GM18870 (cell line): Measurements from ENCODE around the gene SRPRB.
"Not testable (repeated sequence)": the region's sequence is repeated elsewhere in the genome, so short reads cannot be mapped to it uniquely, and the experiment has no call there.

Source experiments
- ATAC-seq: cut with Tn5 transposase; IDR thresholded peaks from one replicate; pipeline ENCODE4 v1.9.1; 2021; ENCODE audit warnings: moderate library complexity; ENCODE audit not compliant: unreplicated experiment

SRPRB gene

DNA sequence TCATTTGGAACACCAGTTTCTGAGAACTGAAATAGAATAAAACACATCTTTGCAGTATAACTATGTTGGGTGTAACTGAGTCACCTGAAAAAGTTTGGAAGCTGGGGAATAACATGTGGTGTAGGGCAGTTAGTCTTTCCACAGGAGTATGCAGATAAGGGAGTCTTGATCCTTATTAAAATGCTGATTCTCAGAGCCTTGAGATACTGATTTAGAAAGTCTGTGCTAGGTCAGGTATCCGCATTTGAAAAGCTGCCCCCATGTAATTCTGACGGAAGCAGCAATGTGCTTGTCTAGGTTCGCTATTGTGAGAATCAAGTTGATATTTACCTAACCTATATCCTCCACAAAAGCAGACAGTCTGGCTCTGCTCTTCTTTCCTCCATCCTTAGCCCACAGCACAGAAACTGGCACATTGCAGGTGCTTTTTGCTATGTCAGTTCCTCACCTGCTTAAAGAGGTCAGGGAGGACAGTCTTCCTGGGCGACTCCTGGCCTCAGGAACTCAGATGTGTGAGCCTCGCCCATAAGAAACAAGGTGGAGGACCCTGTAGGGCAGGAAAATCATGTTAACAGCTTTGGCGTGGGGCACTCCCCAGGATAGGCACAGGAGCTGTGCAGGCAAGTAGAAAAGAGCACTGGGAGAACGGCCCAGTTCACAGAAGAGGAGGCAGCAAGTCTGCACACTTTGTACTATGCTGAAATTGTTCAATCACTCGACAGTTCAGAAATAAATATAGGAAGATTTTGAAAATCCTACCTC lies 27.6 kb upstream of the SRPRB start:
- ATAC-seq, result no peak

DNA sequence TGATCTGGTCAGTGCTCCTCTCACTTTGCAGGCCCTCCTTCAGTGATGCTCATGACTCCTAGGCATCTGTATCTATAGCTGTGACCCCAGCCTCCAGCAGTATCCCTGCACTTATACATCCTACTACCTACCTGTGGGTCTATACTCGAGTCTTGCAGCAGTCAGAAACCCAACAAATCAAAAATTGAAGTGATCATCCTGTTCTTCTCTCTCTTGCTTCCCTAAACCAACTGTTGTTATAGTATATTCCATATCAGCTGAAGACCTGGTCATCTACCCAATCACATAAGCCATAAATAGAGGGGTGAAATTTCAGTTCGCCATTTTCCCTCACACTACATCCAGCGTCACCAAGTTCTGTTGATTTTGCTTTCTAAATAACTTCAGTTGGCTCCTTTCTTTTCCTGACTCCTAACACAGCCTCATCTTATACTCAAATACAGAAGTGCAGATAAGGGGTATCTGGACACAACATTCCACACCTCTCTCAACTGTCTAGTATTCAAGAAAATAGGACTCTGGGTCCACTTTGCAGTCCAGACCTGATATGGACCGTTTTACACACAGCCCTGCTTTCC lies 25.9 kb upstream of the SRPRB start:
- ATAC-seq, result no peak

GRCh38 chr3:133780756-133781155 lies 24.9 kb upstream of the SRPRB start:
- ATAC-seq, result not testable (repeated sequence)

DNA sequence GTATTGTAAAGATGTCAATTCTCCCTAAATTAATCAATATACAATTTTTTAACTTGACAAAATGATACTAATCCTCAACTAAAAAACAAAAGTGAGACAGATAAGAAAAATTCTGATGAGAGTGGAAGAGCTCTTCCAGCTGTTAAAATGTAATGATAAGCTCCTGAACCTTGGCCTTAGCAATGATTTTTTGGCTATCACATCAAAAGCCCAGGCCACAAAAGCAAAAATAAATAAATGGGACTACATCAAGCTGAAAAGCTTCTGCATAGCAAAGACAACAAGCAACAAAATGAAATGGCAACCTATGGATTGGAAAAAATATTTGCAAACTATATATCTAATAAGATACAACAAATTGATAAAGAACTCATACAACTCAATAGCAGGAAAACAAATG lies 24.0 kb upstream of the SRPRB start:
- no peak for ATAC-seq

DNA sequence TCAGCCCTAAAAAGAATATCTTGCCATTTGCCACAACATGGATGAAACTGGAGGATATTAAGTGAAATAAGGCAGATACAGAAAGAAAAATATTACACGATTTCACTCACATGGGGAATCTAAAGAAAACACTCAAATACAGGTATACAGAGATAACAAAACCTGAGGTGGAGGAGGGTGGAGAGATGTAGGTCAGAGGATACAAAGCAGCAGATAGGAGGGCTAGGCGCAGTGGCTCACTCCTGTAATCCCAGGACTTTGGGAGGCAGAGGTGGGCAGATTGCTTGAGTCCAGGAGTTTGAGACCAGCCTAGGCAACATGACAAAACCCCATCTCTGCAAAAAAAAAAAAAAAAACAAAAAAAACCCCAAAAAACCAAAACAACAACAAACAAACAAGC lies 23.2 kb upstream of the SRPRB start:
- no peak for ATAC-seq

DNA sequence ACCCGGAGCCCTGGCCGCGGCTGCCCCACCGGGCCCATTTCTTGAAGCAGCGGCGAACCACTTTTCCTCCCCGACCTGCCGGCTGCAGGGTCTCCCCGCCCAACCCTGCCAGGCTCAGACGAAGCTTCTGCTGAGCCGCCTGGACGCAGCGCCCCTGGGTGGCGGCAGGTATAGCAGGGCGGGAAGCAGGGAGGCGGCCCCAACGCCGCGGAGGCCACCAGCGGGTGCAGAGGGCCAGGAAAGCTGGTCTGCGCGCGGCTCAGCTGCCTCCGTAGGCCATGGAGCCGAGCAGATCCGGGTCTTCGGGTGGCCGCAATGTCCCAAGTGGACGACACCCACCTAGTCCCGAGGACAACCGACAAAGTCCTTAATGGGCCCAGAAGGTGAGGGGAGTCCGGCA lies 21.9 kb upstream of the SRPRB start:
- no peak for ATAC-seq

DNA sequence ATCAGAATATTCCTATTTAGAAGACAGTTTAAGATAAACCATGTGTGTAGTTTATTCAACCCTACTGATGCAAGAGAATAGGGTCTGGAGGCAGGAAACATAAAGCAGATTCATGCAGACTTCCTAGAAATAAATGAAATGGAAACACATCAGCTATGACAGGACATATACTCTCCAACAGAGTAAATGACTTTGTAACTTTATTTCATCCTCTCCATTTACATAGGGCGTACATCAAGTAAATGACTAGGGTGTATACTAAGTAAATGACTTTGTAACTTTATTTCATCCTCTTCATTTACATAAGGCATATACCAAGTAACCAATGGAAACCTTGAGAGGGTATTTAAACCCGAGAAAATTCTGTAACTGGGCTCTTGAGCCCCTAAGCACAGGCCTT lies 17.6 kb upstream of the SRPRB start:
- no peak for ATAC-seq

DNA sequence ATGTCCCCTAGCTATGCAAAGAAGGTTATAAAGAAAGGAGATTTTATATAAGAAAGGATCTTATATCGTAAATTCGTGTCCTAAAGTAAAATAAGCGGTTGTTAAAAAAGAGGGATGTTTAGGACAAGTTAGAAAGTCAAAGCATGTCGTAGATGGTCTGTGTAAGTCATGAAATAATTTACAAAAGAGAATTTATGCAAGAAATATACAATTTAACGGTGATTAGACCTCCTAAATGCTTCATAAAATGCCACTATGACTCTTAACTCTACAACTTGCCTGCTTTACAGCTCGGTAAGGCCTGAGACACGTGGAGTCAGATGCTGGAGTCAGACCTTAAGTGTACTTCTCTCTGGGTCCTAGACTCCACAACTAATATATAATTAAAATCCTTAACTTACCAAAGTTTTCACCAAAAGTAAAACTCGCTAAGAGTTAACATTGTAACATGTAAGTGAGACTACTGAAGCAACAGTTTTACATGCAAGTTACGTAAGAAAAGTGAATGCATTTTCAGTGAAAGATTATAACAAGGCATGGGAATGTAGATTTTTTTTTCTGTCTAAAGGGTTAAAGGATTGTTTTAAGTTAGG lies 13.3 kb upstream of the SRPRB start:
- ATAC-seq, result no peak

- ATAC-seq, result no peak
Measured at GRCh38 chr3:133797396-133798105, 8.1 kb upstream of the SRPRB start.

- no peak for ATAC-seq
Measured at GRCh38 chr3:133799794-133800585, 5.6 kb upstream of the SRPRB start.

DNA sequence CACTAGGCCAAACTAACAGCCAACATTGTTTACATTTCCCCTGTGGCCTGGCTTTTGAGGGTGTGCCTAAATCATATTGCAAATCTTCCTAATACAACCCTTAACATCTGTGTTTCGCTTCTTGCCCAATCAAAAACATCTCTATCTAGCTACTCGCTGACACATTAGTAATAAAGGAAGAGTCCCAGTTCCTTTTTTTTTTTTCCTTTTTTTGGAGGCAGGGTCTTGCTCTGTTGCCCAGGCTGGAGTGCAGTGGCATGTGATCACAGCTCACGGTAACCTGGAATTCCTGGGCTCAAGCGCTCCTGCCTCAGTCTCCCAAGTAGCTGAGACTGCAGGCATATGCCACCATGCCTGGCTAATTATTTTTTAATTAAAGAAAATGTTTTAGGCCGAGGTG lies 2.1 kb upstream of the SRPRB start:
- ATAC-seq, result no peak

- ATAC-seq, result no peak
Measured at GRCh38 chr3:133804896-133805295, 719 bp upstream of the SRPRB start.

DNA sequence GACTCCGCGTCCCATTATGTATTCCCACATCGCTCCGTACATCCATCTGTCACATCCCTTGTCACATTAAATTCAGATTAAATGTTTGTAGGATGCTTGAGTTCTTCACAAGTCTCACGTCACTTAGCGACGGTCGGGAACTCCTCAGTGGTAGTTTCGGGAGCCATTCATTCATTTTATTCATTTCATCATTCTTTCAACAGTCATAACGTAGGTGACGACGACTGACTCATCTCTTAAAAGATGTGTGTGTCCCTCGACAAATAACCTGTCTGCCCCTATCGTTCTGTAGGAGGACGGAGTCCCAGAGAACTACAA lies 272 bp upstream of the SRPRB start:
- no peak for ATAC-seq

DNA sequence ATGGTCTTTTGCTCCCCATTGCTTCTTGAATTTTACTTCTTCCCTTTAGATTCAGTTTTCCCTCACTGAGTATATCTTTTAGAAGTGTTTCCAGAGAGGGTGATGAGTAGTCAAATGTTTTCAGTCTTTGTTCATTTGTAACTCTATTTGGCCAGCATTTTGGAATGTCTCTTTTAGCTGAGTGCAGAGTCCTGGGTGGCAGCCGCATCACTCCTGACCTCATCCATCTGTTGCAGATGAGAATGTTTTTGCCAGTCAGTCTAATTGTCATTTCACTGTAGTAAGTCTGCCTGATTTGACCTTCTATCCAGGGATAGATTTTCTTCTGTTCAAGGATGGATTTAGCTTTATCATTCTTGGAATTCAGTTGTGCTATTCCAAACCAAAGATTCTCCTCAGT lies 7.3 kb downstream of the SRPRB start:
- no peak for ATAC-seq

DNA sequence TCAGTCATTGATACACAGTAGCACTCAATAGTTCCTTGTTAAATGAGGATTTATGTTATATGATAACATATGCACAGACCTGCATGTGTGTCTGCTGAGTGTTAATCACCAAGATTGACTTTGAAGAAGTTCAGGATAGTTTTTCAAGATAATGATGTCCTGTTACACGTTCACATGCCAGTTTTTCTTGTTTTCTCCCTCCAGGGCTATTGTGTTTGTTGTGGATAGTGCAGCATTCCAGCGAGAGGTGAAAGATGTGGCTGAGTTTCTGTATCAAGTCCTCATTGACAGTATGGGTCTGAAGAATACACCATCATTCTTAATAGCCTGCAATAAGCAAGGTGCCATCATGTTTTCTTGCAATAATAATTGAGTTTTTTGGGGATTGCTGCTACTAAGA lies 9.8 kb downstream of the SRPRB start:
- ATAC-seq, result no peak

DNA sequence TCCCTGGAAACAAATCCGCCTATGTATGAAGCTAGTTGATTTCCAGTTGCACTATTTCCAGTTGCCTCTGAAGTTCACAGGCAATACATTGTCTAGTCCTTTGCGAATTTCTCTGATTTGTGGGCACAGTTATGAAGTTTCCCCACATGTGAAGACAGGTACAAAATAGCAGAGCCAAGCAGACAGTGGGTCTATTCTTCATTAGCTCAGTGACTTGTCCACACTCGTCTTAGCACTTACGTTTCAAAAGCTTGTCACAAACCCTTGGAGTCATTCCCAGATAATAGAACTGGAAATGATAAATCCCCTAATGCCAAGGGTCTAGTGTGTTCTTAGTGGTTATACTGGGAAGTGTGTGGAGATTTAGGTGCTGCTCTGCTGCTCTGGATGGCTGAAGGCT lies 14.5 kb downstream of the SRPRB start:
- no peak for ATAC-seq

DNA sequence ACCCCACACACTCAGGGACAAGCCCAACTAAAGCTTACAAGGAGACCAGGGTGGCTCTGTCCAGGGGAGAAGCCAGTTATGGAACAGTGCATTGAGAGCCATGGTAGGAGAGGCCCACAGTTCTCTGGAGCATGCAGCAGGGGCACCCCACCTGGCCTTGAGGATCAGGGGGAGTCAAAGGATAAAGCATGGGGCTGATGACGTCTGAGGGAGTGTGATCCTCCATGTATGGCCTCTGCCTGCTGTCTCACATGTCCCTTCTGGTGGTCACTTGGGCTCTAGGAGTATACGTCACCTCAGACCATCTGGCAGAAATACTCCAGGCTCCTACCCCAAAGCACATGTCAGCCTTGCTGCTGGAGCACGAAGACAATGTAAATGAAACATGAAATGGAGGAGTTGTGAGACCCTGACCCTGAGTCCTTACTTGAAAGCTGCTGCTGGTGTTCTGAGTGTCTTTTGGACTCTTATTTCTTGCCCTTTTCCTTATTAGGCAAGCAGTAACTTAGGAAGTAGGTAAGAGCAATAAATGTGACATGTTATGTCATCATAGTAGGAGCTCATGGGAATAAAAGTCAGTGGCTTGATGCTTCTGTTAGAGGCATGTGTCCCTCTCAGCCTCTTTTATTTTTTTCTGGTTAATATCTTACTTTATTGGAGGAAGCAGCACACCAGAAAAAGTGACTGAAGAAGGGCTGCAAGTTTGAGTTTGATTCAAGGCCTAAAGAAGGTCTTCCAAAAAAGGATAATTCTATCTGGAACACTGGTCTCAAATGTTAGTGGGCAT lies 15.5 kb downstream of the SRPRB start:
- ATAC-seq, result no peak

- ATAC-seq, result no peak
Measured at GRCh38 chr3:133821767-133822638, 16.4 kb downstream of the SRPRB start.

DNA sequence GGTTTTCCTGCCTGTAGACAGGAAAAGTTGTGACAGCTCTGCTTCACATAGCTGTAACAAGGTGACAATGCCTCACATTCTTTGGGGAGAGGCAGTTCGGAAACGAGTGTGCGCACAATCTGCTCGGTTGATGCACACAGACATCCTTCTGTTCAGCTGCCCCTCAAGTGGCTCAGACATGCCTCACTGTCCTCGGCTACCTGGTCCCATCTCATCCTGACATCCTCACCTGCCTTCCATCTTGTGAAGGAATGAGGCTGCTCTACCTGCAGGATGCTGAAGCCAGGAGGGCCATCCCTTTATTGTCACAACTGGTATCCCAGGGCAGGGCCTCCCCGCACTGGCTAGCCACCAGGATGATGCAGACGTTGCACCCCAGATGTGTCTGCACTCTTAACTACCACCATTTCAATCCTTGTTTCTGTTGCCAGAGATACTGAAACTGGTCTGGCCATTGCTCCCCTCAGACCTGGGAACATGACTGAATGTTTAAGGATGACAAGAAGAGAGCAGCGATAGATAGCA lies 19.4 kb downstream of the SRPRB start:
- ATAC-seq, result no peak
